Skin of body (tissue), 2 donors: ENCODE results near the gene USP34. TPM values are rescaled to one million over a fixed set of nuclear protein-coding genes. Genes with fewer than 3 reads are reported as not detected.
A peak's percentile ranks its signal among the peaks of the same experiment; 100 is the strongest.
"Not testable (repeated sequence)": the region's sequence is repeated elsewhere in the genome, so short reads cannot be mapped to it uniquely, and the experiment has no call there.

ENCODE experiments used
- DNase-seq: peaks from one replicate; lab custom pipeline; 2025; lab: John Stamatoyannopoulos, UW
- total RNA-seq: library from RNA; depleted of rRNA; stranded (reverse); fragments of >200 nt; gene quantifications from one replicate; pipeline ENCODE4 v1.2.3, GENCODE V29; 2014

USP34 gene, protein sequence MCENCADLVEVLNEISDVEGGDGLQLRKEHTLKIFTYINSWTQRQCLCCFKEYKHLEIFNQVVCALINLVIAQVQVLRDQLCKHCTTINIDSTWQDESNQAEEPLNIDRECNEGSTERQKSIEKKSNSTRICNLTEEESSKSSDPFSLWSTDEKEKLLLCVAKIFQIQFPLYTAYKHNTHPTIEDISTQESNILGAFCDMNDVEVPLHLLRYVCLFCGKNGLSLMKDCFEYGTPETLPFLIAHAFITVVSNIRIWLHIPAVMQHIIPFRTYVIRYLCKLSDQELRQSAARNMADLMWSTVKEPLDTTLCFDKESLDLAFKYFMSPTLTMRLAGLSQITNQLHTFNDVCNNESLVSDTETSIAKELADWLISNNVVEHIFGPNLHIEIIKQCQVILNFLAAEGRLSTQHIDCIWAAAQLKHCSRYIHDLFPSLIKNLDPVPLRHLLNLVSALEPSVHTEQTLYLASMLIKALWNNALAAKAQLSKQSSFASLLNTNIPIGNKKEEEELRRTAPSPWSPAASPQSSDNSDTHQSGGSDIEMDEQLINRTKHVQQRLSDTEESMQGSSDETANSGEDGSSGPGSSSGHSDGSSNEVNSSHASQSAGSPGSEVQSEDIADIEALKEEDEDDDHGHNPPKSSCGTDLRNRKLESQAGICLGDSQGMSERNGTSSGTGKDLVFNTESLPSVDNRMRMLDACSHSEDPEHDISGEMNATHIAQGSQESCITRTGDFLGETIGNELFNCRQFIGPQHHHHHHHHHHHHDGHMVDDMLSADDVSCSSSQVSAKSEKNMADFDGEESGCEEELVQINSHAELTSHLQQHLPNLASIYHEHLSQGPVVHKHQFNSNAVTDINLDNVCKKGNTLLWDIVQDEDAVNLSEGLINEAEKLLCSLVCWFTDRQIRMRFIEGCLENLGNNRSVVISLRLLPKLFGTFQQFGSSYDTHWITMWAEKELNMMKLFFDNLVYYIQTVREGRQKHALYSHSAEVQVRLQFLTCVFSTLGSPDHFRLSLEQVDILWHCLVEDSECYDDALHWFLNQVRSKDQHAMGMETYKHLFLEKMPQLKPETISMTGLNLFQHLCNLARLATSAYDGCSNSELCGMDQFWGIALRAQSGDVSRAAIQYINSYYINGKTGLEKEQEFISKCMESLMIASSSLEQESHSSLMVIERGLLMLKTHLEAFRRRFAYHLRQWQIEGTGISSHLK (N-terminal part only)
- total RNA-seq, result 133 TPM

DNA sequence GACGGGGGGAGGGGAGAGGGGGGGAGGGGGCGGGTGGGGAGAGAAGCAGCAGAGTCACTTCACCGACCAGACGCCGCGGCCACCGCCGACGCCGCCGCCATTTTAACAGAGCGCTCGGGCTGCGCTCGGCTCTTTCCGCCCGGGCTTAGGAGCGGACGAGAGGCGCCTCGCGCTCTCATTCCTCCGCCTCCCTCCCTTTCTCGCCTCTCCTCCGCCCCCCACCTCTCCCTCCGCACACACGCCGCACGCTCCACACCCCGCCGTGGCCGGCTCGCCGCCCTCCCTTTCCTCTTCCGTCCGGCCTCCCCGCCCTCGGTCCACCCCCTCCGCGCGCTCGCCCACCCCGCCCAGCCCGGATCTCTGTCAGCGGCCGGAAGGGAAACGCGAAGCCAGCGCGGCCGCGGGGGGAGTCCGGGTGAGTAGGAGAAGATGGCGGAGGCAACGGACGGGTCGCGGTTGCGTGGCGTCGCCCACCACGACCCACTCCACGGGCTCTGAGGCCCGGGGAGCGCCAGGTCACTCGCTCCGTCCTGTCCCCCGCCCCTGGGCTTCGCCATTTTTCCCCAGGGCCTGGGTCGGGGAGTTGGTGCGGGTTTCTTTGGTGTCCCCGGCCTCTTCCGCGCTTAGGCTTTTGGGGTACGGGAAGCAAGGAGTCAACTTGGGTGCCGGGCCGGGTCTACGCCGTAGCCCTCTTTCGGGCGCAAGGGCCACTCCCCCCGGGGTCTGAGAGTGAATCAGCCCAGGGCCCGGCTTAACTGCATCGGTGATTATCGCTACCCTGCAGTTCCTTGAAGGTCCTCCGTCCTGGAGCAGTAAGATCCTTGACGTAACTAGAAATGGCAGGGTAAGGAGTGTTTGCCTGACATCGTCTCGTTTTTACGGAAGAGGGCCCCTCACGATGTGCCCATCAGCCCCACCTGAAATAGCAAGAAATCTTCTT, at the start of gene USP34:
Gene USP34 (minus strand): TSS at position 123 of the 940 bp plus-strand sequence. CDS start 395 bp downstream, outside the sequence.
- DNase-seq, result peak; percentile 95

DNA sequence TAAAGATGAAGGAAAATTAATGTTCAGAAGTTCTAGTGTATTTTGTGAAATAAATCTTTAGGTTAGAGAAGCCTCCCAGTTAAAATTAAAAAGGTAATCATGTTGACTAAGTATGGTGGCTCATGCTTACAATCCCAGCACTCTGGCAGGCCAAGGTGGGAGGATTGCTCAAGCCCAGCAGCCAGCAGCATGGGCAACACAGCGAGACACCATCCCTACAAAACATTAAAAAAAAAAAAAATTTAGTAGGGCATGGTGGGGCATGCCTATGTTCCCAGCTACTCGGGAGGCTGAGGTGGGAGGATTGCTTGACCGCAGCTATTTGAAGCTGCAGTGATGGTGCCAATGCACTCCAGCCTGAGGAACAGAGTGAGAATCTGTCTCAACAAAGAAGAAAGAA, 49.4 kb upstream of the USP34 start:
- no peak for DNase-seq

DNA sequence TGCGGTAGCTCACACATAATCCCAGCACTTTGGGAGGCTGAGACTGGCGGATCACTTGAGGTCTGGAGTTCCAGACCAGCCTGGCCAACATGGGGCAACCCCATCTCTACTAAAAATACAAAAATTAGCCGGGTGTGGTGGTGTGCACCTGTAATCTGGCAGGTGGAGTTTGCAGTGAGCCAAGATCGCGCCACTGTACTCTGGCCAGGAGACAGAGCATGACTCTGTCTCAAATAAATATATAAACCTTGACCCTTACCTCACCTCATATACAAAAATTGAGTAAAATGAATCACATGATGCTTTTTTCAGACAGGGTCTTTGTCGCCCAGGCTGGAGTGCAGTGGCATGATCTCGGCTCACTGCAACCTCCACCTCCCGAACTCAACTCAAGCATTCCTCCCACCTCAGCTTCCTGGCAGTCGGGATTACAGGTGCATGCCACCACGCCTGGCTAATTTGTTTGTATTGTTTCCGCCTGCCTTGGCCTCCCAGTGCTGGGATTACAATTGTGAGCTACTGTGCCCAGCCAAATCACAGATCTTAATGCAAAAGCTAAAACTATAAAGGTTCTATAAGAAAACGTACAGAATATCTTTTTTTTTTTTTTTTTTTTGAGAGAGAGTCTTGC, 42.0 kb upstream of the USP34 start:
- no peak for DNase-seq

DNA sequence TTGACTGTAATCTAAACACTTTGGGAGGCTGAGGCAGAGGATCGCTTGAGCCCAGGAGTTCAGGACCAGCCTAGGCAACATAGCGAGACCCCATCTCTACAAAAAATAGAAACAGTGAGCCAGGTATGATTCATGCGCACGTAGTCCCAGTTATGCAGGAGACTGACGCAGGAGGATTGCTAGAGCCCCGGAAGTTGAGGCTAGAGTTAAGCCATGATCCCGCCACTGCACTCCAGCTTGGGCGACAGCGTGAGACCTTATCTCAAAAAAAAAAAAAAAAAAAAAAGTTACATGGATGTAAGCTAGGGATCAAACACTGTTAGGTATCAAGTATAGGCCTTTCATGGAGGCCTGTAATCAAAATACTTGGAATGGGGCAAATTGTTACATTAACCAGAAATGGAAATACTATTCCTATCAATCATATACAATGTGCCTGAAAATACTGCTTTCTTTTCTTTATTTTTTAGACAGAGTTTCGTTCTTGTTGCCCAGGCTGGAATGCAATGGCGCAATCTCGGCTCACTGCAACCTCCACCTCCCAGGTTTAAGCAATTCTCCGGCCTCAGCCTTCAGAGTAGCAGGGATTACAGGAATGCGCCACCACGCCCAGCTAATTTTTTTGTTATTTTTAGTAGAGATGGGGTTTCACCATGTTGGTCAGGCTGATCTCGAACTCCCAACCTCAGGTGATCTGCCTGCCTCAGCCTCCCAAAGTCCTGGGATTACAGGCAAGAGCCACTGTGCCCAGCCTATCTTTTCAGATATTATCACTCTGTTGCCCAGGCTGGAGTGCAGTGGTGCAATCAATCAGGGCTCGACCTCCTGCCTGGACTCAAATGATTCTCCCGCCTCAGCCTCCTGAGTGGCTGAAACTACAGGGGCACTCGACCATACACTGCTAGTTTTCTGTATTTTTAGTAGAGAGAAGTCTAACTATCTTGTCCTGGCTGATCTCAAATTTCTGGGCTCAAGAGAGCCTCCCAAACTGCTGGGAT, 40.1 kb upstream of the USP34 start:
- no peak for DNase-seq

DNA sequence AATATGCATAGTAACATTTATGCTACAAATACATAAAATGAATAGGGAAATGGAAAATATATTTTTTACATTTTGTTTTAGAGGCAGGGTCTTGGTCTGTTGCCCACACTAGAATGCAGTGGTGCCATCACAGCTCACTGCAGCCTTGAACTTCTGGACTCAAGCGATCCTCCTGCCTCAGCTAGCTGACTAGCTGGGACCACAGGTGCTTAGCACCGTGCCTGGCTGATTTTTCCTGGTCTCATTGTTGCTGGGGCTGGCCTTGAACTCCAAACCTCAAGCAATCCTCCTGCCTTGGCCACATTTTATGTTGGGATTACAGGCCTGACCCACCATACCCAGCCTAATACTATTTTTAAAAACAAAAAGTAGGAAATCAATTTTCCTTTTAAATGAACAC, 34.1 kb upstream of the USP34 start:
- no peak for DNase-seq

DNA sequence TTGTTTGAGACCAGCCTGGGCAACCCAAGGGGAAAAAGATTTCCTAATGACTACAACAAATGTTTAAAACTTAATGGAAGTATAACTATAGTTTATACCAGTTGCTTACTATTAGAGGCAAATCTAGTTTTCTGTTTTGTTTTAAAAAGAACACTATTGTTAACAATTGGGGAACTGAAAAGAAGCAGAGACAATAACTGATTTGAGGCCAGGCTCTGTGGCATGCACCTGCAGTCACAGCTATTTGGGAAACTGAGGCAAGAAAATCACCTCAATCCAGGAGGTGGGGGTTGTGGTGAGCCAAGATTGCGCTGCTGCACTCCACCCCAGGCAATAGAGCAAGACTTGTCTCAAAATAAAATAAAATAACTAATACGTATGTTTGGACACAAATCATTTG, 28.2 kb upstream of the USP34 start:
- no peak for DNase-seq

DNA sequence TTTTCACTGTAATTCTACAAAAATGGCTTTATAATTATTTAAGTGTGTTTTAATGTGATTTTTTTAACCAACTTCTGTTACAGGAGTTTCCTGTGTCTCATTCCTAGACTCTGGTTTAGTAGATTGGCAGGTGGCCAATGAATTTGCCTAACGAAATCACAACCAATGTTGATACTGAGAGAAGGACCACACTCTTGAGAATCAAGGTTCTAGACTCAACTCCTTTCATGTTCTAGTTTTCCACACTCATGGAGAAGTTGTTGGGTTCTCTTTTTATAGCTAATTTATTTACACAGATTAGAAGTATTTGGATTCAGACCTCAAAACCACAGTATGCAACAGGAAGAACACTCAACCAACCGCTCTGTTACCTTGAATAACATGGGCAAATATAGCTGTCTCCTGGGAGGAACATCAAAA, 22.6 kb upstream of the USP34 start:
- DNase-seq, result no peak

DNA sequence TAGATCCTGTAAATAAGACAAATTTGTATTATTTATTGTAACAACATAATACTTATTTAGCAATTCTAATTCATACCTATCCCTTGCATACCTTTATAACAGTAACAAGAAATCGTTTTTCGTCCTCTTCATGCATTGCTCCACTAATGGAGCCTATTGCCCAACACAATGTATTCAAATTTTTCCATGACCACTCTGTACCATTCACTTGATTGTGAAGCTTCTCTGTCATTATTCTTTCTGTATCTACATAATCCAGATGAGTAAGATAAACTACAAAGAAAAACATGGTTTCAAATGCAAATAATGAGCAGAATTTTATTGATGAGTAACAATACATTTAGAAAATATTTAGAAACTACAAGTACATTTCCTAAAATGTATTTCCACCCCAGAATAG, 21.6 kb upstream of the USP34 start:
- no peak for DNase-seq

DNA sequence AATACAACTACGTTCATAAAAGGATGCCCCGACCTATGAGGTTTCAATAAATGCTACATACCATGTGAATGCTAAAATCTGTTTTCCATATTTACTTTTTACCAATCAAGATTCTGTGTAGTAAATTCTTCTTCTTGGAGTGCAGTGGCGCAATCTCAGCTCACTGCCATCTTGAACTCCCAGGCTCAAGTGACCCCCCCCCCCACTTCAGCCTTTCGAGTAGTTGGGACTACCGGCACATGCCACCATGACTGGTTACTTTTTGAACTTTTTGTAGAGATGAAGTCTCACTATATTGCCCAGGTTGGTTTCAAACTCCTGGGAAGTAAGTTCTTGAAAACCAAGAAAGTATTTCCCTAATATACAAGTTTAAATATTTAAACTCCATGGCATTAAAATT, 14.4 kb upstream of the USP34 start:
- DNase-seq, result no peak

DNA sequence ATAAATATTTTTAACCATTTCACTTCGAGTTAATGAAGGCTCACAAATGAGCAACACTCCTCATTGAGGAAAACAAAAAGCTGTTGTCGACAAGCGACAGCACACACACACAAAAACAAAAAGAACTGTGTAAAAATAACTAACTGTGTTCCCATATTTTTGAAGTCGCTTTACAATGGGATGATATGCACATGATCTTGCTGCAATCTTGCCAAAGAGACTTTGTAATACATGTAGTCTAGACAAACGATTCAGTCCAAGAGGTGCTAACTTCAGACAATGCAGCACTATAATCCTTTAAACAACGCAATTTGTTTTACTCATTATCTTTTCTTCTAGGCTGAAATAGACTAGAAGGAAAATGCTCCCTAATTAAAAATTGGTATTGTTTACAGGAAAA, 7.2 kb upstream of the USP34 start:
- no peak for DNase-seq

DNA sequence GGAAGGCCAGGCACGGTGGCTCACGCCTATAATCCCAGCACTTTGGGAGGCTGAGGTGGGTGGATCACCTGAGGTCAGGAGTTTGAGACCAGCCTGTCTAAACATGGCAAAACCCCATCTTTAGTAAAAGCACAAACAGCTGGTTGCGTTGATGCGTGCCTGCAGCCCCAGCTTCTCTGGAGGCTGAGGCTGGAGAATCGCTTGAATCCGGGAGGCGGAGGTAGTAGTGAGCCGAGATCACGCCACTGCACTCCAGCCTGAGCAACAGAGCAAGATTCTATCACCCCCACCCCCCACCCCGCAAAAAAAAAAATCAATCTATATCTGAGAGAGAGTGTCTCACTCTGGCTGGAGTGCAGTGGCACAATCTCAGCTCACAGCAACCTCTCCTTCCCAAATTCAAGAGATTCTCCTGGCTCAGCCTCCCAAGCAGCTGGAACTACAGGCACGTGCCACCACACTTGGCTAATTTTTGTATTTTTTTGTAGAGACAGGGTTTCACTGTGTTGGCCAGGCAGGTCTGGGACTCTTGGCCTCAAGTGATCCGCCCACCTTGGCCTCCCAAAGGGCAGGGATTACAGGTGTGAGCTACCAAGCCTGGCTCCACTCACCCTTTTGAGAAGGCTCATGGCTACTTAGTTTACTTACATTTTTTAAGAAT, 6.2 kb upstream of the USP34 start:
- not testable (repeated sequence) for DNase-seq

DNA sequence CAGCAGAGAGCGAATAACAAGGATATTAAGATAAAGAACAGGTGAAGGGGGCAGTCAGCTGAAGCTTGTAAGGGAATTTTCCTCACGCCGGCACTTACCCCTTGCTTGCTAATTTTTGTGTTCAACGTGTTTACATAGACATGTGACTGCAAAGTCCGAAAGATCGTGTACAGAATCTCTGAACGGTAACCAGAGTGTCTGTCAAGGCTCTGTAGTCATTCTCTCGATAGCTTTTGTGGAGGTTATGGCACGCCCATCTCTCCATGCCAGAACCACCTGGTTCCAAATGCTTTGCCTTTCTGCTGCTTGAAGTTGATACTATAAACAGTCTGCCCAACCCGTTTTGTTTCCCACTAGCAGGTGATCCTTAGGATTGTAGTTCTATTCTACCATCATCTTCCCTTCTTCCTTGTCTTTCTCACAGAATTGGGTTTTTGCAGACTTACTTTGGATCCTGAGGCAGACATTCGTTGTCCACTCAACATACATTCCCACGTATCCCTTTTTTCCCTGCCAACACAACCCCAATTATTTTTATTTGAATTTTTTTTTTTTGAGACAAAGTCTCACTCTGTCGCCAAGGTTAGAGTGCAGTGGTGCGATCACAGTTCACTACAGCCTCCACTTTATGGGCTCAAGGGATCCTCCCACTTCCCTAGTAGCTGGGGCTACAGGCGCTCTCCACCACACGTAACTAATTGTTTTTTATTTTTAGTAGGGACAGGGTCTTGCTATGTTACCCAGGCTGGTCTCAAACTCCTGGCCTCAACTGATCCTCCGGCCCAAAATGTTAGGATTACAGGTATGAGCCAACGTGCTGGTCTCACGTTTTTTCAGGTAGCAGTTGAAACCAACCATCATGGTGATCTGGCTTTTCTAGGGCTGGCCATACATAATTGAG, 1.3 kb upstream of the USP34 start:
- no peak for DNase-seq

DNA sequence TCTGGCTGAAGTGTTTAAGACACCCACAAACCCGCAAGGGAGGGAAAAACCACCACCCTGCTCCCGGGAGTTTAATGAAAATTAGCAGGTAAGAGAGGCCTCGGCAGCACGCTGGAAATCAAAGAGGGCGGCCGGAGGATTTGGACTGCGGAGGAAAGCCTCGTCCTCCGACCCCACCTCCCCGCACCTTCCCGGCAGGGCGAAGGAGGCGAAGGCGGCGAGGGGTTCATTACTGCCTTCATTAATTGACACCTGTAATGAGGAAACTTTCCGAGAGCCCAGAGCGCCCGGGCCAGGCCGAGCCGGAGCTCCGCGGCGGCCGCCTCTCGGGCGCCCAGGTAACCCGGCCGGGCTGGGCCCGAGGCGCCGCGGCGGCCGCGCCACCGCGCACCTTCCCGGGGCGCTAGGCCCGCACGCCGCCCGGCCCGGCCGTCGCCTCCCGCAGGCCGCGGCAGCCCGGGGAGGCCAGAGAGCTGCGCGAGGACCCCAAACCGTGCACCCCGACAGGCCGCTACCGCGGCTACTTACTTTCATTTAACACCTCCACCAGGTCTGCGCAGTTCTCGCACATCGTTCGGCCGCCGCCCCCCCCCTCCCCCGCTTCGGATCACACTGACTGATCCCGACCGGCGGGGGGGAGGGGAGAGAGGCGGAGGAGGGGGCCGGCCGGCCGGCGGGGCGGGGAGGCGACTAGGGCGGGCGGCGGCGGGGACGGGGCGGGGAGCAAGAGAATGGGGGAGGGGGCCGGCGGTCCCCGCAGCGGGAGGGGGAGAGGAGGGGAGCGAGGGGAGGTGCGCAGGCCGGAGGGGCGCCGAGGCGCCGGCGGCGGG, 550 bp downstream of the USP34 start:
- DNase-seq, result no peak

DNA sequence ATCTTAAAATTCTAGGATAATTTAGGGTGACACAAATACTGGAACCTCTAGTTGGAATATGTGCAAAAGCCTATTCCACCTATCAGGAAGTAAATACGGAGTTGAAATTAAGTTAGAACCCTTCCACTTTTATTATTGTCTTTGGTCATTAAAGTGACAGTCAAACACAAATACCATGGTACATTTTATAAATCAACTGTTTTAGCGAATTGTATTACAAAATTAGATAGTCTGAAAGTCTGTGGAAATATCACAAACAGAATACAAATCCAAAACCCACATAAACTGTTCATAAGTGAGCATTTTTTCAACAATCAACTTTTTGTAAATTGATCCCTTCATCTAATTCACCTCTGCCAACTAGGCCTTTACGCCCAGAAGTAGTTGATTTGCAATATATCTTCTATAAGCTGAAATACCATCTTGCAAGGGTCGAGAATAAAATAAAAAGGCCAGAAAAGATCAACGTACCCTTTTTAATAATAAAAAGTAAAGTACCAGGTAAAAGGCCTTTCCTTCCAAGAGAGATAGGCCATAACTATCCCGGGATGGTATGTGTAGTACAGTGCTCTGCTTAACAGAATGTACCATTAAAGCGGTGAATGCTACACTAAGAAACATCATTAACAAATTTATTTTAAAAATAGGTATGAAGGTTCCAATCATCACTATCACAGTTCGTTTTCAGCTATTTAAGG, 1.3 kb downstream of the USP34 start:
- DNase-seq, result no peak

DNA sequence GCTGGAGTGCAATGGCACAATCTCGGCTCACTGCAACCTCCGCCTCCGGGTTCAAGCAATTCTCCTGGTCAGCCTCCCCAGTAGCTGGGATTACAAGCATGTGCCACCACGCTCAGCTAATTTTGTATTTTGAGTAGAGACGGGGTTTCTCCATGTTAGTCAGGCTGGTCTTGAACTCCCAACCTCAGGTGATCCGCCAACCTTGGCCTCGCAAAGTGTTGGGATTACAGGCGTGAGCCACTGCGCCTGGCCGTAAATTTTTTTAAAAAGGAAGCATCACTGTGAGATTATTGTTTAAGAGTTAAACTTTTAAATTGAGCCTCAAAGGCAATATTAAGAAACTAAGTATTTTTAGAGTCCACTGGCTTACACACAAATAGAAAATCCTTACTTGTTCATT, 2.7 kb downstream of the USP34 start:
- not testable (repeated sequence) for DNase-seq

DNA sequence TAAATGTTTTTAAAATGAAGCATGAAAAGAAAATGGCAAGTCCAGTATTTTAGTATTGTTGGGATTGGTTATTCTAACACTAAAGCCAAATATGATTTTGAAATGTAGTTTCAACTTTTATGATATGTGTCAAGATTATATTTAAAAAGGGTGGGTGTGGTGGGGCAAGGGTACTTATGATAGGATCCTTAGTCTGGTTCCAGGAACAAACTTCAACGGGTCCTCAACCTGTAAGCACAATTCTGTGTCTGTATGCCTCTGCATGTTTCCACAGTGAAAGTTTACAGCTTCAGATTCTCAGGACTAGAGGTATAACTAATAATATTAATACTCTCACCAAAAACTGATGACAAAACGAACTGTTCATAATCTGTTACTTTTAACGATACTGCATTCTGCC, 5.8 kb downstream of the USP34 start:
- DNase-seq, result no peak
